Adrenal gland (tissue), 5 donors: Measurements from ENCODE around the gene SOCS2.

Source experiments
- CTCF ChIP-seq, 6 experiments: fragments of 450-650 bp in 4 of 6; fragments of 200-600 bp in 2 of 6; sonication (generic) in 1 of 6; IDR thresholded peaks; 1 replicate in 5 of 6; 2 replicates in 1 of 6; pipeline versions ENCODE4 v1.5.1 to v1.8.0; 2016 to 2021; ENCODE audit warnings: antibody characterized with exemption in 6 of 6, mild to moderate bottlenecking in 2 of 6, moderate library complexity in 1 of 6
- POLR2A ChIP-seq, 2 donors: fragments of 450-650 bp; IDR thresholded peaks; one replicate each; pipeline ENCODE4 v1.6.1; 2017; ENCODE audit warnings: antibody characterized with exemption in 2 of 2, mild to moderate bottlenecking in 2 of 2, moderate library complexity in 1 of 2
- donor health status: DM: no; HTN: no; CAD: no.

GRCh38 chr12:93626160-93626559 is 53.7 kb downstream of the SOCS2 start:
- TF ChIP-seq CTCF (IDR thresholded peaks at IDR 0.05) = no peak
- TF ChIP-seq POLR2A (IDR thresholded peaks at IDR 0.05) = no peak
